ENCODE data around the gene GATAD2A.

- TF ChIP-seq CTCF (IDR thresholded peaks at IDR 0.05; ENCODE audit: insufficient read depth, low read depth, low read length): no peak
- no peak for TF ChIP-seq EZH2 (IDR thresholded peaks at IDR 0.05; ENCODE audit: insufficient read depth, low read length)
These were observed 81.0 kb downstream of the GATAD2A start for GRCh38 chr19:19486343-19487076.

All from astrocyte (in vitro differentiated cells and primary cell).